SK-N-SH treated with all-trans-retinoic acid at 6 μM for 48 hours (cell line): ENCODE results near the gene EXOSC9.

Experiments used
- CSRNP3 ChIP-seq: fragments of 250-450 bp; sonication (Bioruptor Pico); IDR thresholded peaks from 2 replicates; pipeline ENCODE4 v1.5.1; 2021; ENCODE audit warnings: mild to moderate bottlenecking, moderate library complexity
- OSR1 ChIP-seq: fragments of 250-450 bp; sonication (Bioruptor Pico); IDR thresholded peaks from 2 replicates; pipeline ENCODE4 v1.8.0; 2022; ENCODE audit warnings: moderate library complexity, mild to moderate bottlenecking, inconsistent platforms
- TCF4 ChIP-seq: fragments of 250-450 bp; sonication (Bioruptor Pico); IDR thresholded peaks from 2 replicates; pipeline ENCODE4 v1.8.0; 2021; ENCODE audit warnings: mild to moderate bottlenecking, moderate library complexity, borderline replicate concordance
- ZC3H10 ChIP-seq: fragments of 250-450 bp; sonication (Bioruptor Pico); IDR thresholded peaks from 2 replicates; pipeline ENCODE4 v1.5.1; 2021; ENCODE audit warnings: mild to moderate bottlenecking, moderate library complexity

EXOSC9 gene

GRCh38 chr4:121863799-121864198 is 62.7 kb downstream of the EXOSC9 start (continued):
- no peak for TF ChIP-seq CSRNP3 (CRISPR knock-in tag)
- TF ChIP-seq ZC3H10 = no peak
- TF ChIP-seq OSR1 = no peak
- no peak for TF ChIP-seq TCF4 (CRISPR knock-in tag)
- TF ChIP-seq, all 23 proteins: peak for 0
